SK-N-MC (cell line): ENCODE measurements around the gene GCC1.

Source experiments
- DNase-seq: peaks from one replicate; pipeline ENCODE4 v3.0.0-alpha.2; 2011; ENCODE audit warnings: low read depth, low spot score
- H3K27ac ChIP-seq: fragments of 200-600 bp; sonication (generic); 2 replicates; pipeline ENCODE4 v1.5.1; 2016; ENCODE audit warnings: mixed run types
- H3K36me3 ChIP-seq: fragments of 200-600 bp; sonication (generic); 2 replicates; pipeline ENCODE4 v1.6.1; 2017; ENCODE audit warnings: antibody characterized with exemption, low read length, mixed read lengths; ENCODE audit not compliant: insufficient read depth
- H3K4me3 ChIP-seq: fragments of 200-600 bp; sonication (generic); 2 replicates; pipeline ENCODE4 v1.5.1; 2016
- H3K9ac ChIP-seq: fragments of 200-600 bp; sonication (generic); 2 replicates; pipeline ENCODE4 v1.8.0; 2017; ENCODE audit warnings: mixed run types, mixed read lengths; ENCODE audit not compliant: insufficient read length
- H3K9me3 ChIP-seq: fragments of 200-600 bp; sonication (generic); 2 replicates; pipeline ENCODE4 v1.6.1; 2017; ENCODE audit warnings: low read depth, mild to moderate bottlenecking, antibody characterized with exemption, low read length, moderate library complexity, mixed read lengths
- EZH2 ChIP-seq: fragments of 200-600 bp; sonication (generic); IDR thresholded peaks from one replicate; pipeline ENCODE4 v1.6.1; 2017; ENCODE audit warnings: antibody characterized with exemption
- FOXP2 ChIP-seq: optimal IDR thresholded peaks from 2 replicates; pipeline ENCODE3; 2011; ENCODE audit warnings: mild to moderate bottlenecking, moderate library complexity; ENCODE audit not compliant: insufficient read depth; ENCODE audit errors: extremely low read length, control extremely low read depth
- POLR2AphosphoS5 ChIP-seq: IDR thresholded peaks from 2 replicates; pipeline ENCODE4 v1.6.1; 2012; ENCODE audit warnings: mild to moderate bottlenecking, low read depth, low read length, borderline replicate concordance

GCC1 gene, protein sequence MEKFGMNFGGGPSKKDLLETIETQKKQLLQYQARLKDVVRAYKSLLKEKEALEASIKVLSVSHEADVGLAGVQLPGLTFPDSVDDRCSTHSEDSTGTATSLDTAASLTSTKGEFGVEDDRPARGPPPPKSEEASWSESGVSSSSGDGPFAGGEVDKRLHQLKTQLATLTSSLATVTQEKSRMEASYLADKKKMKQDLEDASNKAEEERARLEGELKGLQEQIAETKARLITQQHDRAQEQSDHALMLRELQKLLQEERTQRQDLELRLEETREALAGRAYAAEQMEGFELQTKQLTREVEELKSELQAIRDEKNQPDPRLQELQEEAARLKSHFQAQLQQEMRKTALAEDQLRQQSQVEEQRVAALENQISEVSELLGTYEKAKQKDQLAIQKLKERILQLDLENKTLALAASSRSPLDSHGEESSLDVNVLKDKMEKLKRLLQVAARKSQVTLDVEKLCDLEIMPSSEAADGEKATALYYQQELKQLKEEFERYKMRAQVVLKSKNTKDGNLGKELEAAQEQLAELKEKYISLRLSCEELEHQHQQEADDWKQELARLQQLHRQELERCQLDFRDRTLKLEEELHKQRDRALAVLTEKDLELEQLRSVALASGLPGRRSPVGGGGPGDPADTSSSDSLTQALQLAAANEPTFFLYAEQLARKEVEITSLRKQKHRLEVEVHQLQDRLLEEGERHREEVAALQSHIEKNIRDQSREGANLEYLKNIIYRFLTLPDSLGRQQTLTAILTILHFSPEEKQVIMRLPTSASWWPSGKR

DNA sequence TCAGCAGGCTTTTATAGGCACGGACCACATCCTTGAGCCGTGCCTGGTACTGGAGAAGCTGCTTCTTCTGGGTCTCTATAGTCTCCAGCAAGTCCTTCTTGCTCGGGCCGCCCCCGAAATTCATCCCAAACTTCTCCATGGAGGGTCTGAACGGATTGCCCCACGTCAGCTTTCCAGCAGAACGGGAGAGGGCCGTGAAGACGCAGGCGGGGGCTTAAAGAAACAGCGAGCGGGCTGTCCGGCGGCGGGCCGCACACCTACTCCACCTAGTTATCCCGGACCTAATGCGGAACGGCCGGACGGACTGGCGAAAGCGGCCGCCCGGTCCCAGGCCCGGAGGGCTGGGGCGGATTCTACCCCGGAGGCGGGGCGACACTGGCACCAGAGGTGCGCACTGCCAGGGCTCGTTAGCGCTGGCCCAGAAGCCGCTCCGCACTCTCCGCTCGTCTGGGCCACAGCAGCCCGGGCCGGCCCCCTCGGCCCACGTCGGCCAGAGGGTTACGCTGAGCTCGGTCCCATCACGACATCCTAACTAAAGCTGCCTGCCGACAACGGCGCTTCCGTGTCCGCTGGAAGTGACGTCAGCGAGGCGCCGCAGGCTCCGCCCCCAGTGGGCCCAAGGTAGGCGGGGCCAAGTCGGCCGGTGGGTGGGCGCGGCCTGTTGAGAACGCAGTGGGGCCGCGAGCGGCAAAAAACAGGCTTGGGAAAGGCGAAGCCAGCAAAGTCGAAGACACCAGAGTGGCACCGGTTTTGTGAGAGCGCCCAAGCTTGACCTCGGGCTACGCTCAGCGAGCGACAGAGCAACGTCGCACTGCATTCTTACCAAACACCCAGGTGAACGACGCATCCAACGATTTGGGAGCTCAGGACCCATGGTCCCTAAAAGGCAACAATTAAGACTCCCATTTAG, at the start of gene GCC1:
Gene GCC1 (minus strand): TSS at position 553 of the 910 bp plus-strand sequence. CDS start 414 bp downstream, at position 139.
- H3K9ac ChIP-seq, result peak within 1 kb of the TSS; percentile 88
- H3K9me3 ChIP-seq, result no peaks in the 10 kb centered on the region
- H3K4me3 ChIP-seq, result peak within 1 kb of the TSS; percentile 91
- H3K36me3 ChIP-seq, result peaks cover 35% of the 10 kb centered on the region; the same call in 1 of the 2 replicates
- H3K27ac ChIP-seq, result no peak within 1 kb of the TSS
- peak; percentile 12 for DNase-seq
- TF ChIP-seq EZH2, result no peak
- TF ChIP-seq POLR2AphosphoS5, result peak; percentile 84
- TF ChIP-seq FOXP2, result peak; percentile 9

DNA sequence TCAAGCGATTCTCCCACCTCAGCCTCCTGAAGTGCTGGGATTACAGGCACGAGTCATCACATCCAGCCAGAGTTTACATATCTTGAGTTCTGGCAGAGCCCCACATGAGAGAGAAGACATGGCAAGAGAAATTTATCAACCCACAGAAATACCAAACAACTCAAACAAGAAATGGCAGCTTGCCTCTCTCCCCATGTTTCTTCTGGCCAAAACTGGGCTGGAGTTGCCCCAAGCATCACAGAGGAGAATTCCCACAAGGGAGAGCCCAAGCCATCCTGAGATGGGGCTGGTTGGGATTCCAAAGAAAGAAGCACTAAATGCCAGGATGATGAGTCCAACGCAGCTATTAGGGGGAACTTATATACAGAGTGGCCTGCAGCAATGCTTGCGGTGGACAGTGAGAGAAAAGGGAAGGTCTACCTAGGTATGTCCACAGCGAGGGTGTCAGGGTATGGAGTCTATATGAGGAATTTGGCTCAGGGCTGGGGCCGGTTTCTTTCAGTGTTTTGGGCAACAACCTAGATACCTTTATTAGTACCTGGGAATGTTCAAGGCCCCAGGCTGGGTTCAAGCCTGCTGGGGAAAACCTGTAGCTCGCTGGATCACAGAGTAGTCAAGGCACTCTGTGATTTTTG, 47.0 kb upstream of the GCC1 start:
- no peak overlapping the region for H3K9ac ChIP-seq
- DNase-seq, result no peak

DNA sequence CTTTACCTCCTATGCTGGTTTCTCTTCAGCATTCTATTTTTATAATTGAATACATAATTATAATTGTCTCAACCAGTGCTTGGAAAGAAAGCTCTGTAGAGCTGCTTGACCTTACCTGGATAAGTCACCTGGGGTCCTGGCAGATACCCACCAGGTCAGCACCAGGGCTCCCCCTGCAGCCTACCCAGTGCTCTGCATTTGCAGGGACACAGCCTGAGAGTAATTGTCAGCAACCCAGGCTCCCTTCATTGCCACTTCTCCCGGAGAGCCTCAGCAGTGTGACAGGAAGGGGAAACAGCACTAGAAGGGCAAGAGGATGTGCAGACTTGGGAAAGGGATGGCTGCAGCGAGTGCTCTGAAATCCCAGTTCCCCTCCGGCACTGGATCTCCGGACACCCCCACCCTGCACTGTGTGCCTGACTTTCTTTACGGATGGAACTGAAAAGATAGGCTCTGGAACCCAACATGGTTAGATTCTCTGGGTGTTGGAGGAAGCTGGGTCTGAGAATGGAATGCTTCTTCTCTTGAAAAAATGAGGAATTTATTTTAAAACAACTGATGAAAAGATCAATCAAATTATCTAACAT, 44.0 kb upstream of the GCC1 start:
- Histone ChIP-seq H3K9ac (no peak overlapping the region), H3K9me3 (no peaks in the 10 kb centered on the region), H3K4me3 (no peak overlapping the region), H3K36me3 (no peaks in the 10 kb centered on the region), H3K27ac (no peak overlapping the region)
- no peak for DNase-seq
- TF ChIP-seq EZH2, result no peak
- no peak for TF ChIP-seq POLR2AphosphoS5
- no peak for TF ChIP-seq FOXP2

More for the DNA sequence above, 47.0 kb upstream of the GCC1 start:
- no peaks in the 10 kb centered on the region for H3K36me3 ChIP-seq
- no peak overlapping the region for H3K4me3 ChIP-seq
- no peak for TF ChIP-seq FOXP2
- TF ChIP-seq POLR2AphosphoS5, result no peak
- TF ChIP-seq EZH2, result no peak
- no peaks in the 10 kb centered on the region for H3K9me3 ChIP-seq
- no peak overlapping the region for H3K27ac ChIP-seq

DNA sequence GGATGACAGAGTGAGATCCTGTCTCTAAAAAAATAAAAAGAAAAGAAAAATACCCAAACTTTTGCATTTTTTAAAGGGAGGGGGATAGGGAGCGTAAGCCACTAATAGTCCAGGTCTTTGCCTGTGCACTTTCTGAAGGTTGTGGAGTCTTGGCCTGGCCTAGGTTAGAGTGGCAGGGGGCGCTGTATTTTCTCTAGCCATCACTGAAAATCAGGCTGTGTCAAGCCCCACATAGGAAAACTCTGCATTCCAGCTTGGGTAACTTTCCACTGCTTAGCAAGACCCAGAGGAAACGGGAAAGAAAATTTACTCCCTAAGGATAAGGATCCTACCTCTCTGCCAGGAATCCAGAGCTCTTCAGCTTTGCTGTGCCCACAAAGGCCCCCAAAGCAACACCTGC, 43.0 kb upstream of the GCC1 start:
- H3K27ac ChIP-seq, result no peak overlapping the region
- no peak for DNase-seq
- no peaks in the 10 kb centered on the region for H3K36me3 ChIP-seq
- no peak for TF ChIP-seq POLR2AphosphoS5
- no peak for TF ChIP-seq FOXP2
- TF ChIP-seq EZH2, result no peak
- H3K9me3 ChIP-seq, result no peaks in the 10 kb centered on the region
- no peak overlapping the region for H3K9ac ChIP-seq
- no peak overlapping the region for H3K4me3 ChIP-seq

DNA sequence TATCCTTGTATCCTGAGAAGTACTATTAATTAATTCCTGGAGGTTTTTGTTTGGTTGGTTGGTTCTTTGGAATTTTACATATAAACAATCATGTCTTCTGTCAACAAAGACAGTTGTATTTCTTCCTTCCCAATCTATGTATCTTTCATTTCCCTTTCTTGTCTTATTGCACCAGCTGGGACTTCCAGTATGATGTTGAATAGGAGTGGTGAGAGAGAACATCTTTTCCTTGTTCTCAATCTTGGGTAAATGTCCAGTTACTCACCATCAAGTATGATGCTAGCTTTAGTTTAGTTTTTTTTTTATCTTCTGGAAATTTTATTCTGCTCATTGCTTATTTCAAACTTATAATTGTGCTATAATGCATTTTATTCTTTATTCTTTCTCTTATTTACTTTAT, 39.9 kb upstream of the GCC1 start:
- no peak for TF ChIP-seq POLR2AphosphoS5
- Histone ChIP-seq H3K9me3 (no peaks in the 10 kb centered on the region), H3K27ac (no peak overlapping the region), H3K4me3 (no peak overlapping the region), H3K36me3 (no peaks in the 10 kb centered on the region), H3K9ac (no peak overlapping the region)
- DNase-seq, result no peak

DNA sequence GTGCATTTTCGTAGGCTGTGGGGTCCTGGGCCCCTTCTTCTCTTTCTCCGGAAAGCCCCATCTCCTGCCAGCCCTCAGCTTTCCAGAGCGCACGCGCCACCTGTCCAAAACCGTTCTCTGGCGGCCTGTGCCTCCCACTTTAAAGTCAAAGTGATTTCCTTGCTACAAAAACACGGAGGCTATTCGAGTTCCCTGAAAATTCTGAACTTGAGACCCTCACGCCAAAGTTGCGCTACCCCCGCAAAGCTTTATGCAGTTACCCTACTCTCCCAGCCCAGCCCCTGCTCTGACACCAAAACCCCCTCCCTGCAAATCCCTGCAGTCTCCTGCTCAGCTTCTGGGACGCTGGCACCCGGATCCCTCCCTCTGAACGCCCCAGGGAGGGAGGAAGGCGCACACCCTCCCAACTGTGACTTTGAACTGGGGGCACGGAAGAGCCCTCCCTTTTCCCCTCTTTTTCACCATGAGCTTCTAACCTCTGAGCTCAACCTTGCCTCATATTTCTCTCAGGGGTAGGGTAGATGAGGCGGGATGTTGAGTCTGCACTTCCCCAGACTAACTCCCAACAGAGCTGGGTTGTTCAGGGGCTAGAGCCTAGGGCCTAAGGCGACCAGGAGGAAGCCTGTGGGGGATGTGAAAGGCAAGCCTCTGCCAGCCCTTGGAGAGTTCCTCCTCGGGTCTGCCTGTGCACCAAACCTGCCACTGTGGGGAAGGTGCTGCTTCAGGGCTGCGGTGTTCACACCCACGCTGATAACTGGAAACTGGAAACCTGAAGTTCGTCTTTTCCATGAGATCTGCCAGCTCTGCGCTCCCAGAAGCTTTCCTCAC, 35.2 kb upstream of the GCC1 start:
- Histone ChIP-seq H3K27ac (no peak overlapping the region), H3K9ac (no peak overlapping the region), H3K4me3 (no peak overlapping the region), H3K36me3 (no peaks in the 10 kb centered on the region), H3K9me3 (no peaks in the 10 kb centered on the region)
- TF ChIP-seq FOXP2 (no peak), POLR2AphosphoS5 (no peak), EZH2 (no peak)
- DNase-seq, result no peak

DNA sequence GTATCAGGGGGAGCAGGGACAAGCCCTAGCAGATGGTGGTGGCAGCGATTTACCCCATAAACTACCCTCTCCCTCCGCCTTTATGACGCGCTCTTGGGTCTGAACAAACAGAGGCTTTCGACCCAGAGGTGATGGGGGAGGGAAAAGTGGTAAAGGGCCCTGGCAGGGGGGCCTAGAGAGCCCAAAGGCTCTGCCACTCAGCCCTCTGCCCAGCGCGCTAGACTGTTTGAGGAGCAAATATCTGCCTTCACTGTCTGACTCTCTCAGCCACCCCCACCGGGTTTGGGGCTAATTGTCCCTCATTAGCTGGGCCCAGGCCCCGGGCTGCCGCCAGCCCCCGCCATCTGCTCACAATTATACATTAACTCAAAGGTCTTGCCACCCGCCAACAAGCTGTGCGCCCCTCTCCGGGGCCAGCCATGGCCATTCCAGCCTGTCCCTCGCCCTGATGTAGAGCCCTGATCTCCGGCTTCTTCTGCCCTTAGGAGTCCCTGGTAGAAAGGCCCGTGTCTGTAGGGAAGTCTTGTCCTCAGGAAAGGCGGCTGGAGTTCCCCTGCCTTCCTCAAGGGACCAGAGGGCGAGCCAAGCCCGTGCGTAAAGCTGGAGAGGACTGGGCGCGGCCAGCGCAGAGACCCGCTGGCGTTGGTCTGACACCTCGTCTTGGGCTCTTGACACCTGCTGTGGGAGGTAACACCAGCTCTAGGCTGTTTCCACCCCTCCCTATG, 34.4 kb upstream of the GCC1 start:
- no peak overlapping the region for H3K9ac ChIP-seq
- no peak for TF ChIP-seq EZH2
- no peak for TF ChIP-seq POLR2AphosphoS5
- TF ChIP-seq FOXP2, result no peak
- H3K9me3 ChIP-seq, result no peaks in the 10 kb centered on the region
- DNase-seq, result no peak
- H3K4me3 ChIP-seq, result no peak overlapping the region
- H3K27ac ChIP-seq, result no peak overlapping the region
- H3K36me3 ChIP-seq, result no peaks in the 10 kb centered on the region
